ENCODE measurements around the gene KLF15.

Gene KLF15

GRCh38 chr3:126304291-126304690, 52.9 kb downstream of the KLF15 start:
- DNase-seq = no peak

DNA sequence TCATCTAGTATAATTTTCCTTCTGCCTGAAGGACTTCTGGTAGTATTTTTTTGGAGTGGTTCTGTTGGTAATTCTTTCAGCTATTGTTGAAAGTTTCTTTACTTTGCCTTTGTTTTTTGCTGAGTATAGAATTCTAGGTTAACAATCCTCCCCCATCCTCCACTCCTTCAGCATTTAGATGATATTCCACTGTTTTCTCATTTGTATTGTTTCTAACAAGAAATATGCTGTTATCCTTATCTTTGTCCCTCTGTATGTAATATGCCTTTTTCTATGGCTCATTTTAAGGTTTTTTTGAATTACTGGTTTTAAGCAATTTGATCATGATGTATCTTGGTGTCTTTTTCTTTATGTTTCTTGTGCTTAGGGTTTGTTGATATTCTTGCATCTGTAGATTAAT, 53.9 kb downstream of the KLF15 start:
- no peak for DNase-seq

DNA sequence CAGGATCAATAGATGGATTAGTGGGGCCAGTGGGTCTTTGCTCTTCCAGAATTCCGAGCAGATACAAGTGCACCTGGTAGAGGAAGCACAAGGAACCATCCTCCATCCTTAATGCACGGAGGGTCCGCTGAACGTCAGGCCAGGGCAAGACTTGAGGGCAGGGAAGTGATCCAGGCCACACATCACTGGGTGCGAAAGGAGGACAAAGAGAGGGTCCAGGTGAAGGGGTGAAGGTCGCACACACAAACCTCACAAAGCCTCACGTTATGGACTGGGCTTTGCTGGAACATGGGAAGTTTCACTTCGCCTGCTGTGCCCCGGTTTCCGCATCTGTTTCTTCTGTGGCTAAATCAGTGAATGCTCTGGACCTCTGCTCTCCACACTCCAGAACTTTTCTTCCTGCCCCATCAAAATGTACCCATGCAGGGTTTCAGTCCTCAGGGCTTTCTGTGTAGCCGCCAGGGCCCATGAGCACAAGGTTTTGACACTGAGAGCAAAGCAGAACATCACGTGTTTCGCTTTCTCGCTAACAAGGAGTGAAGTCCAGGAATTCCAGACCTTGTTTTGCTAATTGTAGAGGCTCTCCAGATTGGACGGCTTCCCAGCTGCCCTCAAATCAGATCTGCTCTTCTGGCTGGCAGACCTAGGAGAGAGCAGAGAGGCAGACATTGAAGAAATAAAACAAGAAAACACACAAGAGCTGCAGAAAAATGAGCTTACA, 56.3 kb downstream of the KLF15 start:
- DNase-seq = no peak

- no peak for DNase-seq
Measured at GRCh38 chr3:126300001-126300760, 57.0 kb downstream of the KLF15 start.

DNA sequence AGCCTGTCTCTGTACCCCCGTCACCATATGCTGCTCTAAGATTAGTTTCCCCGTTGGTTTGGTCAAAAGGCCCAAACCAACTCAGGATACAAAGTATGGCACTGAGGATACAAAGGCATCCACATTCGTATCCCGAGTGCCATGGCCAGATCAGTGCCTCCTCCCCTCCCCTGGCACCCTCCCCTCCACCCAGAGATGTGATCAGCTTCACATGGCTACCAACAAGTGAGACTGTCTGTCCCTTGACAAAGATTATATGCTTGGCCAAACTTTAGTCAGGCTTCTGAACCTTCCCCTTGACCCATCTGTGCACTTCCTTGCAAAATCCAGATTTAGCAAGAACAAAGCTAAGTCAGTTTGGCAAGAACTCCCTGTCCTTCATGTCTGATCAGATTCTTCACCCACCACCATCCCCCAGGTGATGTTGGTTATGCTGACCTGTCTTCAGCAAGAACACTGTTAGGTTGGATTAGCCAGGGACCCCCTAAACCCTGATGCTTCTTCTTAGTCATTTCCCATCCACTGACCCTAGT, 61.7 kb downstream of the KLF15 start:
- no peak for DNase-seq

DNA sequence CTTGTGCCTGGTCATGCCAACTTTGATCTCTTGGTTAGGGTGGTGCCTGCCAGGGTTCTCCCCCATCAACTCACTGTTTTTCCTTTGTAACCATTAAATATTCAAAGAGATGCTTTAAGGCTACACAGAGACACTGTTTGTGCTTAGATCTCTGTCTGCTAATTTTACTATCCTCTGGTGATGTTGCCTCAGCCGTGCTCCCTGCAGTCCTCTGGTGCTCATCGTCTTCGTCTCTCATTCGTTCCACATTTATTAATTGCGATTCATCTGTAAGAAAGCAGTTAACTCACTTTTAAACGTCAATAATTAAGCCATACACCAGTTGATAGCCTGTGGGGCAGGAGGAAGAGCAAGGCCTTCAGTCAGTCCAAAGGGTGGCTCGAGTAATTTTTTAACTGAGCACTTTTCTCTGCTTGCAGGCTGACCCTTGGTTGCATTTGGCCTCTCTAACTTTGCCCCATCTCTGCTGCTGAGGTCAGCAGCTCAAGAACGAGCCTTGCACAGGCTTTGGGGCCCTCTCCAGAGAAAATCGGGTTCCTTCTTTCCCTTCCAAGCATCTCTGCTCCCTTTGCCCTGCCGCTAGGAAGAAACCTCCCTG, 62.9 kb downstream of the KLF15 start:
- no peak for DNase-seq

DNA sequence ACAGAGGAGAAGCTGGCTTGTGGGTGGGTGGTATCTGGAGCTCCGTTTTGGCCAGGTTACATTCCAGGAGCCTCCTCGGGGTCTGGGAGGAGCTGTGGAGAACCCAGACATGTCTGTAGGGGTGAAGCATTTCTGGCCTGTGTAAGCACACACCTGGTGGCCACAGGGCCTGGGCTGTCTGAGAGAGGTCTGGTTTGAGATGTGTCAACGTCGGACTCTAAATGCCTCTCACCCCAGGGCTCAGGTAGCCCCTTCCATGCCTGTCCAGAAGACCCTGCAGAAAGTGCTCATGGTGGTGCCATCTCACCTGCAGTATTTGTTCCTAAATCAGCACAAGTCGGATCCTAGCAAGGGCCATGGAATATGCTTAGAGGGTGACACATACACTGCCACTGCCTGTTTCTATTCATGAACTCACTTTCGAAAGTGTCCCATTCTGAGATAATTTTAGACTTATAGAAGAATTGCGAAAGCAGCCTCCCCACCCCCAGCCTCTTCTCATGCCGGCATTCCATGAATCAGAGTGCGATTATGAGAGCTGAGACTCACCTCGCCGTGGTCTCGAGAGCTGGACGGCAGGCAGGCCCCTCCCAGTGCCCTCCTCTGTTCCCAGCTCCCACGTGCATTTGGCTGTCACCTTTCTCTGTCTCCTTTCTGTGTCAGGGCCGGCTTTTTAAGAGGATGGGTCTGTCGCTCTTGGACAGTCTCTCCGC, 63.7 kb downstream of the KLF15 start:
- DNase-seq = no peak
